Kidney (tissue), 14 donors: ENCODE data around the gene NPEPPS. TPM values are rescaled to one million over a fixed set of nuclear protein-coding genes. Genes with fewer than 3 reads are reported as not detected.

ENCODE experiments used
- DNase-seq, 5 donors: peaks; one replicate each; pipeline ENCODE4 v3.0.0-alpha.2; 2013 to 2020
- FAIRE-seq: peaks from 2 replicates; lab custom pipeline; 2012; peaks lifted over from hg19 to GRCh38; lab: Jason Lieb, UNC
- H3K27ac ChIP-seq, 2 donors: one replicate each; pipeline ENCODE4 v1.7.0; 2013; ENCODE audit warnings: low read depth in 2 of 2, low read length in 2 of 2, inconsistent platforms in 1 of 2
- H3K27me3 ChIP-seq: one replicate; pipeline ENCODE4 v1.7.1; 2013; ENCODE audit warnings: low read length, inconsistent platforms; ENCODE audit not compliant: control insufficient read depth, insufficient read depth
- H3K36me3 ChIP-seq, 3 donors: one replicate each; pipeline versions ENCODE4 v1.7.0 to v1.7.1; 2013; ENCODE audit warnings: low read length in 3 of 3, control low read depth in 1 of 3, inconsistent platforms in 1 of 3; ENCODE audit not compliant: insufficient read depth in 3 of 3, control insufficient read depth in 2 of 3
- H3K4me1 ChIP-seq, 3 donors: one replicate each; pipeline versions ENCODE4 v1.7.0 to v1.7.1; 2013; ENCODE audit warnings: low read length in 3 of 3, inconsistent platforms in 1 of 3, low read depth in 1 of 3; ENCODE audit not compliant: control insufficient read depth in 2 of 3, insufficient read depth in 2 of 3
- H3K4me3 ChIP-seq, 3 donors: one replicate each; pipeline versions ENCODE4 v1.7.0 to v1.8.1; 2013; ENCODE audit warnings: low read length in 3 of 3, control low read depth in 1 of 3, inconsistent platforms in 1 of 3
- H3K9ac ChIP-seq, 3 donors: one replicate each; pipeline versions ENCODE4 v1.7.0 to v1.7.1; 2013; ENCODE audit warnings: low read length in 3 of 3, control low read depth in 1 of 3, inconsistent platforms in 1 of 3
- H3K9me3 ChIP-seq, 3 donors: one replicate each; pipeline versions ENCODE4 v1.7.0 to v1.7.1; 2013; ENCODE audit warnings: low read length in 3 of 3, control low read depth in 1 of 3, inconsistent platforms in 1 of 3; ENCODE audit not compliant: control insufficient read depth in 2 of 3, insufficient read depth in 1 of 3
- CTCF ChIP-seq: IDR thresholded peaks from 3 replicates; pipeline ENCODE4 v1.5.1; 2012; ENCODE audit warnings: mild to moderate bottlenecking, moderate library complexity, borderline replicate concordance; ENCODE audit not compliant: insufficient read depth; ENCODE audit errors: extremely low read depth
- intact Hi-C: fragments of 100-400 bp; cut with DNase I; formaldehyde crosslinking; loops from one replicate; pipeline ENCODE4 v1.11.1; 2022
- polyA plus RNA-seq: library from polyadenylated mRNA; stranded (reverse); fragments of 350-450 nt; fragmentation: Illumina TruSeq; extraction: RNeasy Lipid Tissue Mini Kit (QIAGEN cat#74804); gene quantifications from one replicate; pipeline ENCODE4 v1.2.3, GENCODE V29; 2014; ENCODE audit warnings: low read depth, low replicate concordance; ENCODE audit not compliant: insufficient read depth
- total RNA-seq: library from RNA; stranded (reverse); fragmentation: NEBNext Ultra II Directional; extraction: Animal tissue kit (Norgen Biotek cat#: 25700); gene quantifications from one replicate; pipeline ENCODE4 v1.2.1, GENCODE V29; 2021
- donor health status: control.
- donor health status: control.
- donor health status: control.
- donor health status: control.
- donor health status: control.
- donor health status: DM: yes; HTN: yes; CAD: no.
- donor health status: Normal renal cell carcinoma (clear cell type).

The NPEPPS gene
- total and polyA plus RNA-seq, 2 donors from 2014 or later, result 27.6 to 131 TPM

GRCh38 chr17:47649153-47649971 is 118.5 kb downstream of the NPEPPS start, which contains the start of gene KPNB1:
TSS of gene KPNB1 (plus strand) at chr17:47649919. CDS start at chr17:47650245, 326 bp downstream.
- peak; percentile 96 for FAIRE-seq
- DNase-seq, result peak; percentile 100
- Histone ChIP-seq H3K27ac (peak within 1 kb of the TSS; percentile 91 to 92), H3K4me1 (peaks cover 4 to 9% (median 4%) of the 10 kb centered on the region in 3 donors), H3K27me3 (no peaks in the 10 kb centered on the region), H3K9me3 (no peaks in the 10 kb centered on the region), H3K9ac (peak within 1 kb of the TSS; percentile 90), H3K36me3 (peaks cover 4 to 11% (median 7%) of the 10 kb centered on the region in 3 donors), H3K4me3 (peak within 1 kb of the TSS; percentile 94 to 98 (median 95))
- TF ChIP-seq CTCF, result no peak
- intact Hi-C loops, result no loop called here

- Histone ChIP-seq H3K9ac (no peak overlapping the region), H3K4me3 (peak overlapping the region; percentile 48 to 67 (median 50)), H3K9me3 (no peaks in the 10 kb centered on the region), H3K27ac (peak overlapping the region; percentile 85 to 91), H3K36me3 (peaks cover 9 to 17% (median 14%) of the 10 kb centered on the region in 3 donors), H3K4me1 (peaks cover 4 to 12% (median 4%) of the 10 kb centered on the region in 3 donors), H3K27me3 (no peaks in the 10 kb centered on the region)
- intact Hi-C loops, result no loop called here
- FAIRE-seq (no peak), DNase-seq (peak in 1 of 5 donors; percentile 89)
- no peak for TF ChIP-seq CTCF
Observed at GRCh38 chr17:47649972-47650524, 119.1 kb downstream of the NPEPPS start.

- peak overlapping the region; percentile 85 to 91 for H3K27ac ChIP-seq
- peaks cover 16 to 21% (median 18%) of the 10 kb centered on the region in 3 donors for H3K36me3 ChIP-seq
- H3K9me3 ChIP-seq, result no peaks in the 10 kb centered on the region
- no peaks in the 10 kb centered on the region for H3K27me3 ChIP-seq
- DNase-seq (peak; percentile 95 to 99 (median 97)), FAIRE-seq (no peak)
- peak overlapping the region; percentile 49 to 69 (median 56) for H3K4me3 ChIP-seq
- intact Hi-C loops, result no loop called here
- peak; percentile 11 for TF ChIP-seq CTCF
- H3K4me1 ChIP-seq, result peaks cover 4 to 12% (median 4%) of the 10 kb centered on the region in 3 donors
- peak overlapping the region in 2 of 3 donors; percentile 5 to 48 for H3K9ac ChIP-seq
Observed at GRCh38 chr17:47650525-47651522, 119.9 kb downstream of the NPEPPS start.
